ENCODE measurements around the gene LASP1.

Gene LASP1

DNA sequence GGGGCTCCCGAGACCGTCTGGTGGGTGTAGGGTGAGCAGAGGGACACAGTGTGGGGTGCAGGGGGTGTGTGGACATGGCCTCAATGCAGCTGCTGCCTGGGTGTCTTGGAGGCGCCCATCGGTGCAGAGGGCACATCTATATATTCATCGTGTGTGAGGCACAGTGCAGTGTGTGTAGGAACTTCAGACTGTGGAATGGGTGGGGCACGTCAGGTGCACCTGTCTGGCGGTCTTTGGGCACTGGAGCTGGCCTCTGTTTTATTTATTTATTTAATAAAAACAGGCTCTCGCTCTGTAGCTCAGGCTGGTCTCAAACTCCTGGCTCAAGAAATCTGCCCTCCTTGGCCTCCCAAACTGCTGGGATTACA is 16.8 kb downstream of the LASP1 start:
- no peak for DNase-seq (ENCODE audit: low read depth in 2 of 2)

DNA sequence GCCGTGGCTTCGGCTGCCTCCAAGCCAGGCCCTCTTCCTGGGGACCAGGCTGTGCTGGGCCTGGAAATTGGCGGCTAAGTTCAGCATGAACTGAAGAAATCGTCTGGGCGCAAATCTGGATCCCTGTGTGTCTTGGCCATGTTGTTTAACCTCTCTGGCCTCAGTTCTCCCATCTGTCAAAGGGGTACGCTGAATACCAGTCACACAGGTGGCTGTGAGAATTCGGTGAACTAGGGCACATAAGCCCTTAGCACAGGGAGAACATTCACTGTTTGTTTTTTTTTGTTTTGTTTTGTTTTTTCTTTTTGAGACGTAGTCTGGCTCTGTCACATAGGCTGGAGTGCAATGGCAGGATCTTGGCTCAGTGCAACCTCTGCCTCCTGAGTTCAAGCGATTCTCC is 19.0 kb downstream of the LASP1 start:
- DNase-seq (ENCODE audit: low read depth in 2 of 2) = no peak

DNA sequence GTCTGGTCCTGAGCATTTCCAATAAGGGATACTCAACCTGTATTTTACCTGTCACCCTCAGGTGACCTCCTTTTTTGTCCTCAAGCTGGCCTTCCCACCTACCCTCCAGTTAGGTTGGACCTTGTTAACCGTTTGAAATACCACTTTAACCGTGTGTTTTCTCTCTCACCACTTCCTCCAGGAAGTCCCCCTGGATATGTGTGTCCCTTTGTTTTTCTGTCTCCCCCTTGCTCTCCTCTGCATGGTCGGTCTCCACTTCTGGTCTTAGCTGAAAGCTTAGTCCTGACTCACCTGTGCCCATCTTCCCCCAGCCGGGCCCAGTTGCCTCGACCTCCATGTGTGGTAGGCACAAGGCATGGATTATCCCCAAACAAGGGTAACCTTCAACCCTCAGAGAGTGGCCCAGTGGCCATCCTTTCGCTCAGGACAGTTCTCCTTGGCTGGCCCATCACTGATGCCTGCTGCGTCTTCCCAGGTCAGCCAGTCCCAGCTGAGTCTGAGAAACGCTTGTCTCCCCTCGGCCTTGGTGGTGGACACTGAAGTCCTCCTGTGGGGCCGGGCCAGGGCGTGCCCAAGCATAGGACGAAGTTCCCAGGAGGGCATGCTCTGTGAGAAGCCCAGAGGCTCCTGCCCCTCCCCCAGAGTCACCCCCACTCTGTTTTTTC is 20.0 kb downstream of the LASP1 start:
- no peak for DNase-seq (ENCODE audit: low read depth in 2 of 2)

DNA sequence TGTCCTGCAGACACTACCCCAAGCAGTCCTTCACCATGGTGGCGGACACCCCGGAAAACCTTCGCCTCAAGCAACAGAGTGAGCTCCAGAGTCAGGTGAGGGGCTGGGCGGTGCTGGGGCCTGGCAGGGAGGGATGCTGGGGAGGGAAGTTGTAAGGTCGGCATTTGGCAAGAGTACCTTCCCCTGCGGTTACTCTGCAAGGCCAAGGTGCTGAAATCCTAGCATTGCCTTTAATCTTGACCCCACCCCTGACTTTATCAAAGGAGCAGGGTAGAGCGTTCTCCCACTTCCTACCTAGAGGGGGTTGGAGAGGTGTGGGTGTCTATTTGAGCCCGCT is 20.5 kb downstream of the LASP1 start:
- DNase-seq (ENCODE audit: low read depth in 2 of 2) = no peak

DNA sequence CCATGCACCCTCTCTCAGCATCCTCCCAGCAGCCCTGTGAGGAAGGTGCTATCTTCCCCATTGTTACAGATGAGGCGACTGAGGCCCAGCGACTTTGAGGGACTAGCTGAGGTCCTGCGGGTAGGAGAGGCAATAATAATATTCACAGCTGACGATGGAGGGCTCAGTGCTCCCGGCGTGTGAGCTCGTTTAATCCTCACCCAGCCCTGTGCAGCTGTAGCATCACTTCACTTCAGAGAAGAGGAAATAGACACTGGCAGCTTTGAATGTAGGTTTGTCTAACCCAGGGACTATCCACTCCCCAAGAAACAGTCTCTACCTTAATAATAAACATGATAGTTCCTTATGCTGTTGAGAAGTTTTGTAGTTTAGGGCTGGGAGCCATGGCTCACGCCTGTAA is 21.6 kb downstream of the LASP1 start:
- DNase-seq (ENCODE audit: low read depth in 2 of 2) = no peak

DNA sequence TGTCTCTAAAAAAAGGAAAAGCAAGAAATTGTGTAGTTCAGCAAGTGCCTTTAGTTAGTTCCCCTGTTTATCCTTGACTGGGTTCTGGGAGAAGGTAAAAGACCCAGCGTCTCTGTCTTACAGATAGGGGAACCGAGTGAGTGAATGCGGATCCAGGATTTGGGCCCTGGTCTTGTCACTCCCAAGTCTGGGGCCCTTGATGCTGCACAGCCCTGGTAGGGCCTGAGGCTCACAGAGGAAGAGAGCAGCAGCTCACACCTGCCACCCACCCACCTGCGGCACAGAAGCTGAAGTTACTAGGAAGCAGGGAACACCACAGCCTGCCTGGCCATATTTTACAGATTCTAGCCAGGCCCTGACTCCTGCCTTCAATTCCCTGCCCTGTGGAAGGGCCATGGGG is 22.2 kb downstream of the LASP1 start:
- DNase-seq (ENCODE audit: low read depth in 2 of 2) = no peak

DNA sequence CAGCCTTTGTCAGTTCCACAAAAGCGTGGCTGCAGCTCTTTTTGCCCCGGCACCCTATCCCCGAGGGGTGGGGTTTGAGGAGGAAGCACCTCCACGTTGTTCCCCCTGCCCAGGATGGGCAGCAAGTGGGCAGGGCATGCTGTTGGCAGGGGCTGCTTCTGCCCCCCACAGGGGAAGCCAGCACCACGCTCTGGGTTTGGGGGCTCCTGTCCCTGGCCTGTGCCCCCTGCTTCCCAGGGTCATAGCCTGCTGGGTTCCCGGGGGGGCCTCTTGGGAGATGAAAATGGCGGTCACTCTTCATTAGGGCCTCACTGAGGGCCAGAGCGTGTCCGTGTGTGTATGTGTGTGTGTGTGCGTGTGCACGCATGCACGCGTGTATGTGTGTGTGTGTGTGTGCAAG is 22.8 kb downstream of the LASP1 start:
- DNase-seq (ENCODE audit: low read depth in 2 of 2) = no peak

DNA sequence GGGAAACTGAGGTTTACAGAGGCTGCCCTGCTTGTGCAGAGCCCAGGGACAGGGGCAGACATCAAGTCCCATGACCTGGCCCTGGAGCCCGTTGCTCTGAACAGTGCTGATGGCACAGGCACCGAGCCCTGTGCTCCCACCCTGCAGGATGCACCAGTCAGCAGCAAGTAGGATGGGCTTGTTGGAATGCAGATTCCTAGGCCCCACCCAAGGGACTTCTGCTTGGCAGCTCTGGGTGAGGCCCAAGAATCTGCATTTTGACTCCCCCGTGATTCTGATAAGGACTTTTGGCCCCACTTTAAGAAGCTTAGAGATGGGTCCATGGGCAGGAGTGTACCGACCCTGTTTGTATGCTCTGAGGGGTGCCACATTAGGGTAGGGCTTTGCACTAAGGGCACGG is 23.3 kb downstream of the LASP1 start:
- DNase-seq (ENCODE audit: low read depth in 2 of 2) = no peak

DNA sequence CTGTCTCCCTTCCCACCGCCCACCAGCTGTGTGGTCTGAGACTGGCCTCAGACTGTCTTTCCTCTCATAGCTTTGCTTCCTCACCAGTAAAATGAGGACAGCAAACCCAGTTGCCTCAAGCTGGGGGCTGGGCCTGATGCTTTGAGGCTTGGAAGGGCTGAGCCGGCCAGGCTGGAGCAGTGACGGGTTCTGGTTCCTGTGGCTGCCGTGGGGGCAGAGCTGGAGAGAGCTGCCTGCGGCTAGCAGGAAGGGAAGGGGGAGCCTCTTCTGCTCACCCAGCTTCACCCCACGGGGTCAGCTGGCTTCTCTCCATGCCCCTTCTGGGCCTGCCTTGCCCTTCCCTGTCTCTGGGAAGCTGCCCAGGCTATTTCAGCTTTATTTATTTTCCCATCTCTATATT is 23.7 kb downstream of the LASP1 start:
- DNase-seq (ENCODE audit: low read depth in 2 of 2) = no peak

DNA sequence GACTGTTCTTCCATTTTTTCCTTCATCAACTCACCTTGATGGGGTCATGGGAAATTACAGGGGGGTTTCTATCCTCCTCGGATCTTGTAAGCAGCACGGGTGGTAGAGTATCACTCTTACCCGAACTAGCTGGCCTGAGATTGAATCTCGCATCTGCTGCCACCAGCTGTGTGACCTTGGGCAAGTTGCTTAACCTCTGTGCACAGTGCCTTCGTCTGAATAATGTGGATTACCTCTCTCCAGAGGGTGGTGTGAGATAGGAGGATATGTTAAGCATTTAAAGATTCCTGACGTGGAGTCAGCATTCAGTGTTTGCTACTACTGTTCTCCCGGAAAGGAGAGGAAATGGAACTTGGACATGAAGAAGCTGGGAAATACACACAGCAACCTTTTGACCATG is 24.4 kb downstream of the LASP1 start:
- DNase-seq (ENCODE audit: low read depth in 2 of 2) = no peak

DNA sequence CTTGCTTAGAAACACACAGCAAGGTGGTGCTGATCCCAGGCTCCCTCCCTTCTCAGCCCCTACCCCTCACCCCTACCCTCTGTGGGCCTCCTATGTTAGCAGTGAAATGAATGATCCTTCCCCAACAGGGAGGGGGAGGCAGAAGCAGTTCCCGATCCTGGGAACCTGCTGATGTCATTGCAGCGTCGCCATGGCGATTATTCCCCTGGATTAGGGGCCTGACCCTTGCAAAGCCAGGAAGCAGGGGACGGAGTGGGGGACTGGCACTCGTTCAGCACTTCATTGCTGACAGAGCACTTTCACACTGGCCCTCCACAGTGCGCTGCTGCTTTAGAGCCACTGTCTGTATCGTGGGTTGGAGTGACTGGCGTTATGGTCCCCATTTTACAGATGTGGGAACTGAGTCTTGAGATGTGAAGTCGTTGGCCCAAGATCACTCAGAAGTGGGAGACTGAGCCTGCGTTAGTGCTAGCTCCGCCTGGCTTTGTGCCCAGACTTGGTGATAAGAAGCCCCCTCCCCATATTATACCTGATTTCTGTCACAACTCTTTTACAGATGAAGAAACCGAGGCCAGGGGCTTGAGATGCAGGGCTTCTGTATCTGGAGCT is 26.6 kb downstream of the LASP1 start:
- DNase-seq (ENCODE audit: low read depth in 2 of 2) = no peak

DNA sequence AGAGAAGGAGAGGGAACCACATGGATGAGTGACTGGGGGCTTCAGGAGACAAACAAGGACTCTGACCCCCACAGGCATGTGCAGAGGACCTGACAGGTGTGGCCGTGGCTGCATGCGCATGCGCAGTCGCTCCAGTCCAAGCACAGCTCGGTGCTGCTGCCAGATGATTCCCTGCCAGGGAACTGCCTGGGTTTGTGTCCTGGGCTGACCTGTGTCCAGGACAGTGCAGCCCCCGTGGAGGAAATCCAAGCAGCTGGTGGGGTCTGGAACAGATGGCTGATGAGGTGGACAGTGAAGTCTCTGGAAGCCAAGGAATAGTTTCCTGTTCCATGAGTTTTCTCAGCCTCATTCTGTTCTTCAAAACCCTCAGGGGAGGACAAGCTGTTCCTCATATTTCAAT is 27.3 kb downstream of the LASP1 start:
- no peak for DNase-seq (ENCODE audit: low read depth in 2 of 2)

DNA sequence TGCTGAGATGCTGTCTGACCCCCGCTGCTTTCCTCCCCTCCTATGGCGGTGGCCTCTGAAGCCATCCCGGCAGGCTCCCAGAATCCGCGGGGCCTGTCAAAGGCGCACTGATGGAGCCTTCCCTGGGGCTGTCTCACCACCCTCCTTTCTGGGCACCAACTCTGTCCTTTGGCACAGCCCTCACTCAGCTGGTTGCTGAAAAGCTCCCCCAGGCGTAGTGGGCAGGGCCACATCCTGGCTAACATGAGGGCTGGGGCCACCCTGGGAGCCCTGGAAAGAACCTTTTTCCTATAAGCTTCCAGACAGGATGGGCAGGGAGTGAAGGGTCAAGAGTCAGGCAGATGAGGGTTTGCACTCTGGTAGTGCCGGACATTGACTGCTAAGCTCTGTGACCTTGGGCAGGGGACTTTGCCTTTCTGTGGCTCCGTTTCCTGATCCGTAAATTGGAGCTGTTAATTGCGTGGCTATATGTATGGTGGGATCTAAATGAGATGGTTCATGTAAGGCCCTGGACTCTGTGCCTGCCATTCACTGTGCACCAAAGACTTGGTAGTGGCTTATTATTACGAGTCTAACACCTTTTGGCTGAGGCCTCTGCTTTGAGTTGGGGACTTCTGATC is 27.9 kb downstream of the LASP1 start:
- DNase-seq (ENCODE audit: low read depth in 2 of 2) = no peak

DNA sequence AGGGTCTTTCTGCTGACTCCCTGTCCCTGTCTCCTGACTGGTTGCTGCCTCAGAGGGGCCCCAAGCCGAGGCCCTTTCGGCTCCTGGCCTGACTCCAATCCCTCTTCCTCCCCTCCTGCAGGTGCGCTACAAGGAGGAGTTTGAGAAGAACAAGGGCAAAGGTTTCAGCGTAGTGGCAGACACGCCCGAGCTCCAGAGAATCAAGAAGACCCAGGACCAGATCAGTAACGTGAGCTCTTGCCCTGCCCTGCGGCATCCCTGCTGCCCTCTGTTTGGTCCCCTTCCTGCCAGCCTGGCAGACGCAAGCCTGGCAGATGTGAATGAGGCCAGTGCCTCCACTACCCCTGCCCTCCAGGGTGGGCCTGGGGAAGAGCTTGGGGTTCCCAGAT is 28.4 kb downstream of the LASP1 start:
- DNase-seq (ENCODE audit: low read depth in 2 of 2) = no peak

DNA sequence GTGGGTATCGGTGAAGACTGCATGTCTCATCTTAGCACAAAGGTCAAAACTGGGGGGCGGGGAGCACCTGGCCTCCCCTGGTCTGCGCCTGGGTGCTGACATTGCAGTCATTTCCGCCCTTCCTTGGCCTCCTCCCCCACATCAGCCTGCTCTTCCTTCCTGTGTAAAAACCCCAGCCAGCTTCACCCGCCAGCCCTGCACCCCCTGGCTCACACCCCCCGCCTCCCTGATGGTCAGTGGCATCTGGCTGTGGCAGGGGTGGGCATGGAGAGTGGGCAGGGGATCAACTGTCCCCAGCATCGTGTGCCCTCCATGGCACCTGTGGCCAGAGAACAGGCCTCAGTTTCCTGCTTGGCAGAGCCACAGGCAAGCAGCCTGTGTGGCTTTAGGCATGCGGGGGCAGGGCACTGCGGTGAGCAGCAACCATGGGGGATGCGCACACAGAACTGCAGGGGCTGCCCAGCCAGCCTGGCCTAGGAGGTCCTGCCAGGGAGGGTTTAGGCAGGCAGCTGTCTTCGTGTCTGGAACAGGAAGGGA is 29.0 kb downstream of the LASP1 start:
- DNase-seq (ENCODE audit: low read depth in 2 of 2) = no peak

DNA sequence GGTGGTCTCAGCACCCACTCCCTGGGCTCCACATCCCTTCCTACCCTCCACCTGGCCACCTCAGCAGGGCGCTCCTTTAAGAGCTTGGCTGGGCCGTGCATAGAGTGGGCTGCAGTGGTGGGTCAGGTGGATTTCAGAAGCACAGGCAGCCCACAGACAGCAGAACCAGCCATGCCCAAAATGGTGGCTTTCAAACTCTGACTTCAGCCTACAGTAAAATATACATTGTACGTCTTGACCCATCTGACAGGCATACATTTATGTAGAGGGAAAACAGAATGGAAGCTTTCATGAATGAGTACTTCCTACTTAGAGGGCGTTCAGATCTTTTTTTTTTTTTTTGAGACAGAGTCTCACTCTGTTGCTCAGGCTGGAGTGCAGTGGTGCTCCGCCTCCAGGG is 29.6 kb downstream of the LASP1 start:
- no peak for DNase-seq (ENCODE audit: low read depth in 2 of 2)

DNA sequence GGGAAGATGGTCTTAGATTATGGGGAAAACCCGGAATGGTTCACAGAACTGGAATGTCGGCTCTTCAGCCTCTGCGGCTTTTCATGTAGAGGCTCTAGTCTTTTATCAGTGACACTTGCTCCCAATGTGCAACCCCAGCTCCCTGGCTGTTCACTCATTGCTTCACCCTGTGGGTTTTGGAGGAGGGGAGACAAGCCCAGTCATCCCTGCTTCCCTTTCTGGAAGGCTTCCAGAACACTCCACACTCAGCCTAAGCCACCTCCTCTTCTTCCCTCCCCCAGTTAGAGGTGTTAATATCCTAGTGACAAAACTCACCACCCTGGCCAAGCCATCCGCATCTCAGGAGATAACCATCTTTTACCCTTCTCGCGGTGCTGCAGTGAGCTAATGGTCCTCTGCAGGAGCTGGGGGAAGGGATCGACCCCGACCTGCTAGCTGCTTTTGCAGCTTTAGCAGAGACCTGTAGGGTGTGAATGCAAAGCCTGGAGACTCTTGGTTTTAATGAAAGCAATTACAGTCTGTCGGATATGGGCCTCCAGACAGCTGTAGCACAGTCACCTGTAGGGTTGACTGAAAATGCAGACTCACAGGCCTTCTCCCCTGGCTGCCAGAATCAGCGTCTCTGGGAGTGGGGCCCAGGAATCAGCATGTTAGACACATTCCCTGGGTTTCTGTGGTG is 31.3 kb downstream of the LASP1 start:
- DNase-seq (ENCODE audit: low read depth in 2 of 2) = peak; percentile 93

DNA sequence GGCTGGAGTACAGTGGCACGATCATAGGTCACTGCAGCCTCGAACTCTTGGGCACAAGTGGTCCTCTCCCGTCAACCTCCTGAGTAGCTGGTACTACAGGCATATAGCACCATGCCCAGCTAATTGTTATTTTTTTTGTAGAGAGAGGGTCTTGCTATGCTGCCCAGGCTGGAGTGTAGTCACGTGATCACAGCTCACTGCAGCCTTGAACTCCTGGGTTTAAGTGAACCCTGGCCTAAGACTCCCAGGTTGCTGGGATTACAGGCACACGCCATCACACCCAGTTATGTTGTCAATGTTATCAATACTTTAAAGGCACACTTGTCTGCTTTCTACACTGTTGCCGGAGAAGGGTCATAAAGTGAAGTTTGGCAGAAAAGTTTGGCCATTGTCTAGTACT is 33.5 kb downstream of the LASP1 start:
- DNase-seq (ENCODE audit: low read depth in 2 of 2) = no peak

DNA sequence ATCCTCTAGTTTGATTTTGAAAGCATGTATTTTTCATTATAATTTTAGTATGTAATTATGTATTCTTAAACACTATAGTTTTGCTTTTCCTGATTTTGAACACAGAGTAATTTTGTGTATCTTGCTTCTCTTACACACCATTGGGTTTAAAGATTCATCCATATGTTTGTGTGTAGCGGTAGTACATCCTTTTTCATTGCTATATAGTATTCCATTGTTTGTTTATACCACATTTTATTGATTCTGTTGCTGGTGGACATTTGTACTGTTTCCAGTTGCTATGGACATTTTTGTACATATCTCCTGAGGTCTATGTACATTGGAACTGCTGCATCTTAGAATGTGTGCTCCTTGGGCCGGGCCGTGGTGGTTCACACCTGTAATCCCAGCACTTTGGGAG is 35.0 kb downstream of the LASP1 start:
- no peak for DNase-seq (ENCODE audit: low read depth in 2 of 2)

DNA sequence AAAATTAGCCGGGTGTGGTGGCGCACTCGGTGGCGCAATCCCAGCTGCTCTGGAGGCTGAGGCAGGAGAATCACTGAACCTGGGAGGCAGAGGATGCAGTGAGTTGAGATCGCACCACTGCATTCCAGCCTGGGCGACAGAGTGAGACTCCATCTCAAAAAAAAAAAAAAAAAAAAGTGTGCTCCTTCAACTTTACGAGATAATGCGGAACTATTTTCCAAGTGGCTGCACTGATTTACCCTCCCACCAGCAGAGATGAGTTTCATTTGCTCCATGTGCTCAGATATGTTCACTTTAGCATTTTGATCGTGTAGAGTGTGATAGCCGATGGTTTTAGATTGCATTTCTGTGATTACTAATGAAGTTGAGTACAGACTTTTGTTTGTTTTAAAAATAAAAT is 35.5 kb downstream of the LASP1 start:
- DNase-seq (ENCODE audit: low read depth in 2 of 2) = no peak

DNA sequence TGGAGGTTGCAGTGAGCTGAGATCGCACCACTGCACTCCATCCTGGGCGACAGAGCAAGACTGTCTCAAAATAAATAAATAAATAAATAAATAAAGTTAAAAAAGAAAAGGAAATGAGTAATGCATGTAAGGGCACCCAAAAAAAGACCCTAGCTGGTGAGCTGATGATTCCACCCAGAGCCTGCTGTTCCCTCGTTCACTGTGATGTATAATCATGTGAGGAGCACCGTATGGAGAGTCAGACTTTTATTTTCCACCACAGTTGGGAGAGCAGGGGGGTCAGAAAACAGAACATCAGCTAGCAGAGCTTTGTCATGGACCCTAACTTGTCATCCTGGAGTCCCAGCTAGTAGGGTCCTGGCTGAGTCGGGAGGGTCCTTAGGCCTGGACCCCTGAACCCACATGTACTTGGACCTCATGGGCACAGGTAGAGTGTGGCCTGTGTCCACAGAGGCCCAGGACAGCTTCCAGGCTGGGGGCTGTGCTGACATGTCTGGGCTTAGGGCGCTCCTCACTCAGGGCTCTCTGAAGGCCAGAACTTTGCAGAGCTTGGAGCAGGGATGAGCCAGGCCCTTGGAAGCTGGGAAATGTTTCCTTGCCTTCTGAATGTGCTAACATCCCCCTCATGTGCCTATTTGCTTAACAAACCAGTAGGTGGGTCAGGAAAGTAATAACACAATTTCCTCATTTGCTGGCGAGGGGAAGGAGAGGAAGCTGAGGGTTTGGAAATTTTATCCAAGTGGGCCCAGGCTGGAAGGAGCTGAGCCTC is 36.8 kb downstream of the LASP1 start:
- DNase-seq (ENCODE audit: low read depth in 2 of 2) = no peak
